ENCODE measurements around the gene MEIOSIN.
"Not testable (repeated sequence)": the region's sequence is repeated elsewhere in the genome, so short reads cannot be mapped to it uniquely, and the experiment has no call there.

MEIOSIN gene, protein sequence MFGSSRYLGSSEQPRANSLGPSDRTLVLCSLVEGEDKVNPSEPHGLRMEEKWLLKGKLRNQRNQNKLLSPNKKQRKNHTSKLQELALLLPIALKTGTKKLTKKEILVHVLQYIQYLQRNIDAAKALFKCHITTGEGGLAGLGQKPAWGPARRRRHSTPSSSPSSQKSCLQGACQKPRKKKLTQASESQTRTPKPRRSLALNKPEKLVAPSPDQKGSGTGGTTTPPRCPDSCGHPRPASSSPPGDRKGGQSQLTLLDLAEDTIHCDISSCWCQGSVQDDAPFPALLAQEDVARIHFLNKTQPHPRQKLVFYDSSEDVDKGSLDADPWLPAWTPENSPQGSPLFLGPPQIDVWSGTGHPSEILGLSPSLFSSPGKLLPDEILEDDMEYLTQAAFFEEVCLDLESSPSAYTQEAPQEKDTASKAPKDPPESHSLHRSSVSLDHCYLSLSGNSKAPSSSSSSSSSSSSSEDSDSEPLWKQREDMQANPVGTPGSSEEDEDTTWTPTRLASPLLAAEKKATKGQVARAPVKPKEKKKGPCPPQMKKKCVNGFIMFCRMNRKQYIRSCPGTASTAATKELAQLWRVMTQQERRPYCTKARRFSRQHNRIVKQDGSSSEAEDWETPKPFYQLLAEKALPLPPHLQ

DNA sequence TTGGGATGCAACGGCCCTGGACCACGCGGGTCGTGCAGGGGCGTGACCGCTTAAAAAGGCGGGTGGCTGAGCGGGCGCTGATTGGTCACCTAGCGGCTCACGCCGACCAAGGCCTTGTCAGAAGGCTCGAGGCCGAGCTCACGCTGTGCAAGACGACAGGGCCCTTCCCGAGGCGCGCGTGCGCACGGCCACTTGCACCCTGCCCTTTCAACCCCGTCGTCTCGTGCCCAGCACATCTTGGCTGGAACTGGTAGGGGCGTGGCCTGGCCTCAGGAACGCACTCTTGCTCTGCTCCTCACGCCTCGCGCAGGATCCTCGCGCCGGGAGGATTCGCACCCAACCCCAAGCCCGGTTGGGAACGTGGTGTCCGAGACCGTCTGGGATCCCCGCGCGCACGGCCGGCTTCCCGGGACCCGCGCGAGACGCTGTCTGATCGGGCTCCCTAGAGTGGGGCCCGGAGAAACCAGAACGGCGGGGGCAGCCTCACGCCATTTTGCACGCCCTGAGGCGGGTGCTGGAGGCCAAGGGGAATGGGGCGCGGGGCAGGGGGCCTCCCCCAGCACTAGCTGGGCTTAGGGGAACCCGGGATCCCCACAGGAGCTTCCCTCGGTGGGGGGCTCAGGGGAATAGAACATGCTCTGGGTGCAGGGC lies at the start of gene MEIOSIN:
Gene MEIOSIN, plus strand, starts transcription at position 280 of the 651 bp plus-strand sequence. CDS start 1,938 bp downstream, outside the sequence.
- peaks cover 7 to 9% of the 10 kb centered on the region in 2 donors for H3K4me1 ChIP-seq (ENCODE audit: control insufficient read depth in 1 of 2, insufficient read depth in 2 of 2, low read length in 2 of 2)
- H3K4me3 ChIP-seq (ENCODE audit: low read depth in 1 of 2, low read length in 2 of 2) = no peak within 1 kb of the TSS
- no peaks in the 10 kb centered on the region for H3K27me3 ChIP-seq (ENCODE audit: low read depth, low read length)
- no peak within 1 kb of the TSS for H3K27ac ChIP-seq (ENCODE audit: low read length)
- H3K9me3 ChIP-seq (ENCODE audit: control insufficient read depth in 1 of 2, low read length in 2 of 2) = no peaks in the 10 kb centered on the region
- H3K36me3 ChIP-seq (ENCODE audit: control insufficient read depth in 1 of 2, insufficient read depth in 2 of 2, low read length in 2 of 2) = no peaks in the 10 kb centered on the region

DNA sequence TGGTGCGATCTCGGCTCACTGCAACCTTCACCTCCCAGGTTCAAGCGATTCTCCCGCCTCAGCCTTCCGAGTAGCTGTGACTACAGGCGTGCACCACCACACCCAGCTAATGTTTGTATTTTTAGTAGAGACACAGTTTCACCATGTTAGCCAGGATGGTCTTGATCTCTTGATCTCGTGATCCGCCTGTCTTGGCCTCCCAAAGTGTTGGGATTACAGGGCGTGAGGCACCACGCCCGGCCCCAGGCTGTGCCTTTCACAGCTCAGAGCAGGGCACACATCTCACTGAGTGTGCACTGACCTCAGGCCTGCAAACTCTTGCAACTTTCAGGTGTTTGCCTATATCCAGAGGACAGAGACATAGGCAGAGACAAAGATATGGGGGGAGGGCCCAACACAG lies 48.2 kb upstream of the MEIOSIN start:
- Histone ChIP-seq H3K4me1 (ENCODE audit: control insufficient read depth in 1 of 2, insufficient read depth in 2 of 2, low read length in 2 of 2) (peaks cover 0 to 11% of the 10 kb centered on the region in 2 donors), H3K36me3 (ENCODE audit: control insufficient read depth in 1 of 2, insufficient read depth in 2 of 2, low read length in 2 of 2) (peaks cover 19 to 43% of the 10 kb centered on the region in 2 donors)
- not testable (repeated sequence) for H3K9me3 ChIP-seq (ENCODE audit: control insufficient read depth in 1 of 2, low read length in 2 of 2); H3K27me3 ChIP-seq (ENCODE audit: low read depth, low read length); H3K4me3 ChIP-seq (ENCODE audit: low read depth in 1 of 2, low read length in 2 of 2); H3K27ac ChIP-seq (ENCODE audit: low read length)

GRCh38 chr19:45687599-45687998 lies 45.6 kb upstream of the MEIOSIN start:
- H3K9me3 ChIP-seq (ENCODE audit: control insufficient read depth in 1 of 2, low read length in 2 of 2) = no peaks in the 10 kb centered on the region
- no peak overlapping the region for H3K4me3 ChIP-seq (ENCODE audit: low read depth in 1 of 2, low read length in 2 of 2)
- peaks cover 19 to 44% of the 10 kb centered on the region in 2 donors for H3K36me3 ChIP-seq (ENCODE audit: control insufficient read depth in 1 of 2, insufficient read depth in 2 of 2, low read length in 2 of 2)
- no peak overlapping the region for H3K27ac ChIP-seq (ENCODE audit: low read length)
- H3K4me1 ChIP-seq (ENCODE audit: control insufficient read depth in 1 of 2, insufficient read depth in 2 of 2, low read length in 2 of 2) = peaks cover 0 to 8% of the 10 kb centered on the region in 2 donors
- H3K27me3 ChIP-seq (ENCODE audit: low read depth, low read length) = no peaks in the 10 kb centered on the region

- Histone ChIP-seq H3K4me1 (ENCODE audit: control insufficient read depth in 1 of 2, insufficient read depth in 2 of 2, low read length in 2 of 2) (peaks cover 0 to 8% of the 10 kb centered on the region in 2 donors), H3K36me3 (ENCODE audit: control insufficient read depth in 1 of 2, insufficient read depth in 2 of 2, low read length in 2 of 2) (peaks cover 16 to 35% of the 10 kb centered on the region in 2 donors), H3K27me3 (ENCODE audit: low read depth, low read length) (no peaks in the 10 kb centered on the region), H3K27ac (ENCODE audit: low read length) (peak within 1 kb of the TSS; percentile 91), H3K4me3 (ENCODE audit: low read depth in 1 of 2, low read length in 2 of 2) (peak within 1 kb of the TSS; percentile 83 to 89), H3K9me3 (ENCODE audit: control insufficient read depth in 1 of 2, low read length in 2 of 2) (no peaks in the 10 kb centered on the region)
Observed at GRCh38 chr19:45691516-45692186, 41.6 kb upstream of the MEIOSIN start, which contains the start of gene SNRPD2. TSS of gene SNRPD2 (minus strand) at chr19:45691953. CDS start at chr19:45691888, 65 bp downstream.

DNA sequence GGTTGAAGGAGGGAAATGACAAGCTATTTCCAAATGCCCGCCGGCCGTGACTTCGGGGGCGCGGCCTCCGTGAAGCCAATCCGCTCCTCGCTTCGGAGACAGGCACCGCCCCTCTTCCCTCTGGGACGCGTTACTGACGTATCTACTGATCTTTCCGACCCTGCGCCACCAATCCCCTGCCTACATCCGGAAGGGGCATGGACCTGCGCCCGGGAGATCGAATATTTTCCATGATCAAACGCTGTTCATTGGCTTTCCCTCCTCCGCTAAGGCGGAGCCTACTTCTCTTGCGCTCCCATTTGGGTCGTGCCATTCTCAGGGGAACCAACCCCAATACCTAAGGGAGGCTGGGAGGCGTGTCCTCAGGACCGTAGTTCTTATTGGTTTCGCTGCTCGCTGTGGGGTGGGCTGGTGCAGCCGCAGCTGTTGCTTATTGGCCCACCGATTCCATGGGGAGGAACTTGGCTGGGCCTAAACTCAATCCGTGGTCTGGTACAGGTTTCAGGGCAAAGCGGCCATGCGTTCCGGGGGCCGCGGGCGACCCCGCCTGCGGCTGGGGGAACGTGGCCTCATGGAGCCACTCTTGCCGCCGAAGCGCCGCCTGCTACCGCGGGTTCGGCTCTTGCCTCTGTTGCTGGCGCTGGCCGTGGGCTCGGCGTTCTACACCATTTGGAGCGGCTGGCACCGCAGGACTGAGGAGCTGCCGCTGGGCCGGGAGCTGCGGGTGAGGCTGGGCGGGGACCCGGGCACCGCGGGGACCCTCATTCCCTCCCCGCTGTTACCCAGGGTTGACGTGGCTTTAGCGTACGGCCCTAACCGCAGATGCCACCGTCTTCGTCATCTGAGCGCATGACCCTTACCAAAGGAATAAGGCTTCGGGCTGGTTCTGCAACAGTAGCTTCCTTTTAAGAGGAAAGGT lies 40.8 kb upstream of the MEIOSIN start, which contains the start of gene QPCTL:
Gene QPCTL, plus strand, starts transcription at position 480 of the 919 bp plus-strand sequence. Its CDS starts 38 bp downstream, at position 518.
- peaks cover 0 to 8% of the 10 kb centered on the region in 2 donors for H3K4me1 ChIP-seq (ENCODE audit: control insufficient read depth in 1 of 2, insufficient read depth in 2 of 2, low read length in 2 of 2)
- no peaks in the 10 kb centered on the region for H3K27me3 ChIP-seq (ENCODE audit: low read depth, low read length)
- H3K27ac ChIP-seq (ENCODE audit: low read length) = peak within 1 kb of the TSS; percentile 91
- peak within 1 kb of the TSS; percentile 83 to 89 for H3K4me3 ChIP-seq (ENCODE audit: low read depth in 1 of 2, low read length in 2 of 2)
- H3K36me3 ChIP-seq (ENCODE audit: control insufficient read depth in 1 of 2, insufficient read depth in 2 of 2, low read length in 2 of 2) = peaks cover 10 to 30% of the 10 kb centered on the region in 2 donors
- no peaks in the 10 kb centered on the region for H3K9me3 ChIP-seq (ENCODE audit: control insufficient read depth in 1 of 2, low read length in 2 of 2)

- Histone ChIP-seq H3K4me3 (ENCODE audit: low read depth in 1 of 2, low read length in 2 of 2) (peak overlapping the region; percentile 83 to 89), H3K36me3 (ENCODE audit: control insufficient read depth in 1 of 2, insufficient read depth in 2 of 2, low read length in 2 of 2) (peaks cover 2 to 22% of the 10 kb centered on the region in 2 donors), H3K4me1 (ENCODE audit: control insufficient read depth in 1 of 2, insufficient read depth in 2 of 2, low read length in 2 of 2) (peaks cover 0 to 8% of the 10 kb centered on the region in 2 donors), H3K9me3 (ENCODE audit: control insufficient read depth in 1 of 2, low read length in 2 of 2) (no peaks in the 10 kb centered on the region), H3K27me3 (ENCODE audit: low read depth, low read length) (no peaks in the 10 kb centered on the region), H3K27ac (ENCODE audit: low read length) (peak overlapping the region; percentile 91)
Observed at GRCh38 chr19:45693106-45693788, 40.0 kb upstream of the MEIOSIN start.

DNA sequence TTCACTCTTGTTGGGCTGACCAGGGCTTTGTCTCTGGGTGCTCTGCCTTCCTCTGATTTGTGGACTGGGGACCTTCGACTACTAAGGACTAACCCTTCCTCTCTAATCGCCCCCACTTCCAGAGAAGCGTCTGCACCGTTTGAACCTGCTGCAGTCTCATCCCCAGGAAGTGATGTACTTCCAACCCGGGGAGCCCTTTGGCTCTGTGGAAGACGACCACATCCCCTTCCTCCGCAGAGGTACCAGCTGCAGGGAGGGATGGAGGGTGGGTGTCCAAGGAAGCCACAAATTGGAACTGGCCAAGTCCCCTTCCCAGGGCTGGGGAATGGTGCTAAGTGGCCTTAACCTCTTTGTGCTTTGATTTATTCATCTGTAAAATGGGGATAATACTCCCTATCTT lies 31.6 kb upstream of the MEIOSIN start:
- Histone ChIP-seq H3K4me1 (ENCODE audit: control insufficient read depth in 1 of 2, insufficient read depth in 2 of 2, low read length in 2 of 2) (no peaks in the 10 kb centered on the region), H3K4me3 (ENCODE audit: low read depth in 1 of 2, low read length in 2 of 2) (no peak overlapping the region), H3K9me3 (ENCODE audit: control insufficient read depth in 1 of 2, low read length in 2 of 2) (no peaks in the 10 kb centered on the region), H3K27me3 (ENCODE audit: low read depth, low read length) (no peaks in the 10 kb centered on the region), H3K27ac (ENCODE audit: low read length) (no peak overlapping the region), H3K36me3 (ENCODE audit: control insufficient read depth in 1 of 2, insufficient read depth in 2 of 2, low read length in 2 of 2) (peaks cover 5 to 6% of the 10 kb centered on the region in 2 donors)

GRCh38 chr19:45705115-45705514 lies 28.1 kb upstream of the MEIOSIN start:
- Histone ChIP-seq H3K9me3 (ENCODE audit: control insufficient read depth in 1 of 2, low read length in 2 of 2) (no peaks in the 10 kb centered on the region), H3K4me3 (ENCODE audit: low read depth in 1 of 2, low read length in 2 of 2) (no peak overlapping the region), H3K4me1 (ENCODE audit: control insufficient read depth in 1 of 2, insufficient read depth in 2 of 2, low read length in 2 of 2) (no peaks in the 10 kb centered on the region), H3K27me3 (ENCODE audit: low read depth, low read length) (no peaks in the 10 kb centered on the region), H3K36me3 (ENCODE audit: control insufficient read depth in 1 of 2, insufficient read depth in 2 of 2, low read length in 2 of 2) (peaks cover 5 to 6% of the 10 kb centered on the region in 2 donors), H3K27ac (ENCODE audit: low read length) (no peak overlapping the region)

GRCh38 chr19:45705710-45706415 lies 27.4 kb upstream of the MEIOSIN start:
- no peaks in the 10 kb centered on the region for H3K27me3 ChIP-seq (ENCODE audit: low read depth, low read length)
- no peak overlapping the region for H3K27ac ChIP-seq (ENCODE audit: low read length)

More at GRCh38 chr19:45705710-45706415, 27.4 kb upstream of the MEIOSIN start:
- H3K36me3 ChIP-seq (ENCODE audit: control insufficient read depth in 1 of 2, insufficient read depth in 2 of 2, low read length in 2 of 2) = peaks cover 5 to 6% of the 10 kb centered on the region in 2 donors
- no peaks in the 10 kb centered on the region for H3K4me1 ChIP-seq (ENCODE audit: control insufficient read depth in 1 of 2, insufficient read depth in 2 of 2, low read length in 2 of 2)
- no peak overlapping the region for H3K4me3 ChIP-seq (ENCODE audit: low read depth in 1 of 2, low read length in 2 of 2)
- no peaks in the 10 kb centered on the region for H3K9me3 ChIP-seq (ENCODE audit: control insufficient read depth in 1 of 2, low read length in 2 of 2)
